Testis (tissue), 3 donors: ENCODE results near the gene GABRR2. TPM values are rescaled to one million over a fixed set of nuclear protein-coding genes. Genes with fewer than 3 reads are reported as not detected.

ENCODE experiments used
- polyA plus RNA-seq: library from polyadenylated mRNA; stranded (reverse); fragments of 350-450 nt; fragmentation: Illumina TruSeq; extraction: RNeasy Lipid Tissue Mini Kit (QIAGEN cat#74804); gene quantifications from one replicate; pipeline ENCODE4 v1.2.3, GENCODE V29; 2014; ENCODE audit warnings: low read depth, low replicate concordance; ENCODE audit not compliant: insufficient read depth
- total RNA-seq, 2 donors: library from RNA; depleted of rRNA; stranded (reverse); fragments of >200 nt; gene quantifications; one replicate each; pipeline ENCODE4 v1.2.3, GENCODE V29; 2016

The GABRR2 gene
- total and polyA plus RNA-seq, 3 donors from 2014 or later, result 0.62 to 0.79 TPM; not detected in 1

Other genes with a start within 250 kb of the GABRR2 start
- 100 to 1,000 TPM; 220 to 221 TPM for gene PNRC1, start 234.5 kb downstream of the GABRR2 start, total RNA-seq
- 83.2 TPM for gene PNRC1, start 234.5 kb downstream of the GABRR2 start, polyA plus RNA-seq
- 10 to 100 TPM; 14.7 to 21.7 TPM for gene SRSF12, start 197.2 kb downstream of the GABRR2 start, total RNA-seq
- gene SRSF12, start 197.2 kb downstream of the GABRR2 start, polyA plus RNA-seq, result 30.1 TPM
- gene PM20D2, start 169.2 kb downstream of the GABRR2 start, total RNA-seq, result 1 to 10 TPM; 6.9 to 7.1 TPM
- gene PM20D2, start 169.2 kb downstream of the GABRR2 start, polyA plus RNA-seq, result 4.4 TPM
- 1 to 10 TPM; 1.6 to 3.0 TPM for gene GABRR1, start 97.9 kb downstream of the GABRR2 start, total RNA-seq
- 3.4 TPM for gene GABRR1, start 97.9 kb downstream of the GABRR2 start, polyA plus RNA-seq
- gene UBE2J1, start 37.4 kb upstream of the GABRR2 start, total RNA-seq, result 10 to 100 TPM; 28.7 to 38.4 TPM
- 47.3 TPM for gene UBE2J1, start 37.4 kb upstream of the GABRR2 start, polyA plus RNA-seq
- gene RRAGD, start 97.0 kb upstream of the GABRR2 start, total RNA-seq, result 10 to 100 TPM; 17.0 to 19.4 TPM
- gene RRAGD, start 97.0 kb upstream of the GABRR2 start, polyA plus RNA-seq, result 27.0 TPM
- 10 to 100 TPM; 29.8 to 52.8 TPM for gene ANKRD6, start 117.9 kb upstream of the GABRR2 start, total RNA-seq
- gene ANKRD6, start 117.9 kb upstream of the GABRR2 start, polyA plus RNA-seq, result 20.9 TPM